Neural cell (in vitro differentiated cells): Measurements from ENCODE around the gene DPYD.

ENCODE experiments used
- EP300 ChIP-seq: fragments of 450-650 bp; conservative IDR thresholded peaks from 2 replicates; pipeline ENCODE4 v1.6.1; 2014; ENCODE audit warnings: antibody characterized with exemption, mild to moderate bottlenecking, moderate library complexity; ENCODE audit not compliant: poor library complexity, severe bottlenecking
- EZH2 ChIP-seq: fragments of 200-600, 300-800 bp; shearing (Covaris generic), sonication (generic); IDR thresholded peaks from 2 replicates; pipeline ENCODE4 v1.6.1; 2014; ENCODE audit warnings: antibody characterized with exemption, low read length, borderline replicate concordance, mild to moderate bottlenecking; ENCODE audit not compliant: insufficient read depth, poor library complexity, severe bottlenecking
- MXI1 ChIP-seq: fragments of 450-650 bp; conservative IDR thresholded peaks from 2 replicates; pipeline ENCODE4 v1.6.1; 2014; ENCODE audit warnings: antibody characterized with exemption, mild to moderate bottlenecking; ENCODE audit not compliant: poor library complexity, severe bottlenecking
- POLR2AphosphoS5 ChIP-seq: IDR thresholded peaks from 2 replicates; pipeline ENCODE4 v1.6.1; 2012
- RAD21 ChIP-seq: fragments of 450-650 bp; conservative IDR thresholded peaks from 2 replicates; pipeline ENCODE4 v1.6.1; 2014; ENCODE audit warnings: antibody characterized with exemption, mild to moderate bottlenecking, moderate library complexity
- SMC3 ChIP-seq: fragments of 450-650 bp; conservative IDR thresholded peaks from 2 replicates; pipeline ENCODE4 v1.6.1; 2014; ENCODE audit warnings: antibody characterized with exemption, mild to moderate bottlenecking, moderate library complexity; ENCODE audit not compliant: poor library complexity
- TAF1 ChIP-seq: IDR thresholded peaks from 2 replicates; pipeline ENCODE4 v1.6.1; 2012; ENCODE audit warnings: low read depth
- TF ChIP-seq, protein P1 (sequence below): fragments of 450-650 bp; IDR thresholded peaks from 2 replicates; pipeline ENCODE4 v1.5.1; 2014; ENCODE audit warnings: antibody characterized with exemption, mild to moderate bottlenecking, moderate library complexity; ENCODE audit not compliant: poor library complexity, severe bottlenecking
- TF ChIP-seq, protein P2 (sequence below): IDR thresholded peaks from 2 replicates; pipeline ENCODE4 v1.6.1; 2012; ENCODE audit warnings: borderline replicate concordance

DNA sequence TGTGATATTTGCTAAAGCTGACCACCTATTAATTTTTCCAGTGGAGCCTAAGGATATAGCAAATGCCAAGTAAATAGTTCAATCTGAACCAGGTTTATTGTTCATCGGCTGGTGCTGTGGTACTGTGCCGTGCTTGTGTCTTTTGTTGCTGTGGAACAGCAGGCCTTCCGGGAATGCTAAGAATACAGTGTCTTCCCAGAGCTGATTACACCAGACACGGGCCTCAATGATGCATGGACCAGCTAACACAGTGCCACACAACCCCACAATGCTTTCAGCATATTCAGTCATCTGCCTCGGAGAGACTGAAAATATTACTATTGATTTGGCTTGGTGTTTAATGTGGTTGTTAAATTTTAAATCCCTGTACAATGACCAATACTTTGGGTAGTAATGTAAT is 783.8 kb downstream of the DPYD start:
- TF ChIP-seq, protein P1, sequence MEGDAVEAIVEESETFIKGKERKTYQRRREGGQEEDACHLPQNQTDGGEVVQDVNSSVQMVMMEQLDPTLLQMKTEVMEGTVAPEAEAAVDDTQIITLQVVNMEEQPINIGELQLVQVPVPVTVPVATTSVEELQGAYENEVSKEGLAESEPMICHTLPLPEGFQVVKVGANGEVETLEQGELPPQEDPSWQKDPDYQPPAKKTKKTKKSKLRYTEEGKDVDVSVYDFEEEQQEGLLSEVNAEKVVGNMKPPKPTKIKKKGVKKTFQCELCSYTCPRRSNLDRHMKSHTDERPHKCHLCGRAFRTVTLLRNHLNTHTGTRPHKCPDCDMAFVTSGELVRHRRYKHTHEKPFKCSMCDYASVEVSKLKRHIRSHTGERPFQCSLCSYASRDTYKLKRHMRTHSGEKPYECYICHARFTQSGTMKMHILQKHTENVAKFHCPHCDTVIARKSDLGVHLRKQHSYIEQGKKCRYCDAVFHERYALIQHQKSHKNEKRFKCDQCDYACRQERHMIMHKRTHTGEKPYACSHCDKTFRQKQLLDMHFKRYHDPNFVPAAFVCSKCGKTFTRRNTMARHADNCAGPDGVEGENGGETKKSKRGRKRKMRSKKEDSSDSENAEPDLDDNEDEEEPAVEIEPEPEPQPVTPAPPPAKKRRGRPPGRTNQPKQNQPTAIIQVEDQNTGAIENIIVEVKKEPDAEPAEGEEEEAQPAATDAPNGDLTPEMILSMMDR, result no peak
- no peak for TF ChIP-seq EP300
- TF ChIP-seq, protein P2, sequence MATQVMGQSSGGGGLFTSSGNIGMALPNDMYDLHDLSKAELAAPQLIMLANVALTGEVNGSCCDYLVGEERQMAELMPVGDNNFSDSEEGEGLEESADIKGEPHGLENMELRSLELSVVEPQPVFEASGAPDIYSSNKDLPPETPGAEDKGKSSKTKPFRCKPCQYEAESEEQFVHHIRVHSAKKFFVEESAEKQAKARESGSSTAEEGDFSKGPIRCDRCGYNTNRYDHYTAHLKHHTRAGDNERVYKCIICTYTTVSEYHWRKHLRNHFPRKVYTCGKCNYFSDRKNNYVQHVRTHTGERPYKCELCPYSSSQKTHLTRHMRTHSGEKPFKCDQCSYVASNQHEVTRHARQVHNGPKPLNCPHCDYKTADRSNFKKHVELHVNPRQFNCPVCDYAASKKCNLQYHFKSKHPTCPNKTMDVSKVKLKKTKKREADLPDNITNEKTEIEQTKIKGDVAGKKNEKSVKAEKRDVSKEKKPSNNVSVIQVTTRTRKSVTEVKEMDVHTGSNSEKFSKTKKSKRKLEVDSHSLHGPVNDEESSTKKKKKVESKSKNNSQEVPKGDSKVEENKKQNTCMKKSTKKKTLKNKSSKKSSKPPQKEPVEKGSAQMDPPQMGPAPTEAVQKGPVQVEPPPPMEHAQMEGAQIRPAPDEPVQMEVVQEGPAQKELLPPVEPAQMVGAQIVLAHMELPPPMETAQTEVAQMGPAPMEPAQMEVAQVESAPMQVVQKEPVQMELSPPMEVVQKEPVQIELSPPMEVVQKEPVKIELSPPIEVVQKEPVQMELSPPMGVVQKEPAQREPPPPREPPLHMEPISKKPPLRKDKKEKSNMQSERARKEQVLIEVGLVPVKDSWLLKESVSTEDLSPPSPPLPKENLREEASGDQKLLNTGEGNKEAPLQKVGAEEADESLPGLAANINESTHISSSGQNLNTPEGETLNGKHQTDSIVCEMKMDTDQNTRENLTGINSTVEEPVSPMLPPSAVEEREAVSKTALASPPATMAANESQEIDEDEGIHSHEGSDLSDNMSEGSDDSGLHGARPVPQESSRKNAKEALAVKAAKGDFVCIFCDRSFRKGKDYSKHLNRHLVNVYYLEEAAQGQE, result no peak
- no peak for TF ChIP-seq EZH2
- no peak for TF ChIP-seq RAD21
- no peak for TF ChIP-seq MXI1
- TF ChIP-seq POLR2AphosphoS5, result no peak
- no peak for TF ChIP-seq TAF1
- no peak for TF ChIP-seq SMC3
